ENCODE results near the gene KIAA1217.

The KIAA1217 gene

GRCh38 chr10:24513155-24513554 is 304.2 kb downstream of the KIAA1217 start:
- no peak overlapping the region for H3K4me3 ChIP-seq (ENCODE audit: control insufficient read depth, low read depth, low read length)
- DNase-seq (ENCODE audit: low read depth) = no peak
- peak; percentile 63 for TF ChIP-seq CTCF (IDR thresholded peaks at IDR 0.05; ENCODE audit: control insufficient read depth, insufficient read depth, low read depth, low read length, missing control alignments)

- DNase-seq (ENCODE audit: low read depth) = no peak
- no peak for TF ChIP-seq CTCF (IDR thresholded peaks at IDR 0.05; ENCODE audit: control insufficient read depth, insufficient read depth, low read depth, low read length, missing control alignments)
- no peak overlapping the region for H3K4me3 ChIP-seq (ENCODE audit: control insufficient read depth, low read depth, low read length)
Measured at GRCh38 chr10:24515481-24515880, 306.5 kb downstream of the KIAA1217 start.

- no peak overlapping the region for H3K4me3 ChIP-seq (ENCODE audit: control insufficient read depth, low read depth, low read length)
- TF ChIP-seq CTCF (IDR thresholded peaks at IDR 0.05; ENCODE audit: control insufficient read depth, insufficient read depth, low read depth, low read length, missing control alignments) = no peak
- DNase-seq (ENCODE audit: low read depth) = no peak
Measured at GRCh38 chr10:24518411-24518810, 309.5 kb downstream of the KIAA1217 start.

GRCh38 chr10:24518981-24519597 is 310.2 kb downstream of the KIAA1217 start:
- no peak for DNase-seq (ENCODE audit: low read depth)
- peak; percentile 77 for TF ChIP-seq CTCF (IDR thresholded peaks at IDR 0.05; ENCODE audit: control insufficient read depth, insufficient read depth, low read depth, low read length, missing control alignments)
- no peak overlapping the region for H3K4me3 ChIP-seq (ENCODE audit: control insufficient read depth, low read depth, low read length)

- no peak for TF ChIP-seq CTCF (IDR thresholded peaks at IDR 0.05; ENCODE audit: control insufficient read depth, insufficient read depth, low read depth, low read length, missing control alignments)
- H3K4me3 ChIP-seq (ENCODE audit: control insufficient read depth, low read depth, low read length) = no peak overlapping the region
- no peak for DNase-seq (ENCODE audit: low read depth)
Measured at GRCh38 chr10:24519950-24520349, 311.0 kb downstream of the KIAA1217 start.

GRCh38 chr10:24524314-24524713 is 315.4 kb downstream of the KIAA1217 start:
- no peak for DNase-seq (ENCODE audit: low read depth)
- no peak for TF ChIP-seq CTCF (IDR thresholded peaks at IDR 0.05; ENCODE audit: control insufficient read depth, insufficient read depth, low read depth, low read length, missing control alignments)
- H3K4me3 ChIP-seq (ENCODE audit: control insufficient read depth, low read depth, low read length) = no peak overlapping the region
